GM19463 (cell line): ENCODE measurements around the gene MYL10.

Experiments
- ATAC-seq: cut with Tn5 transposase; IDR thresholded peaks from one replicate; pipeline ENCODE4 v1.9.1; 2021; ENCODE audit warnings: mild to moderate bottlenecking, moderate library complexity; ENCODE audit not compliant: unreplicated experiment

MYL10 gene

GRCh38 chr7:101578552-101578951 is 50.5 kb downstream of the MYL10 start:
- ATAC-seq: no peak

GRCh38 chr7:101576998-101577397 is 52.1 kb downstream of the MYL10 start:
- no peak for ATAC-seq

GRCh38 chr7:101575721-101576120 is 53.4 kb downstream of the MYL10 start:
- ATAC-seq: no peak

GRCh38 chr7:101575168-101575567 is 53.9 kb downstream of the MYL10 start:
- no peak for ATAC-seq

- no peak for ATAC-seq
Observed at GRCh38 chr7:101572156-101572555, 56.9 kb downstream of the MYL10 start.

GRCh38 chr7:101567230-101567629 is 61.9 kb downstream of the MYL10 start:
- ATAC-seq: no peak

GRCh38 chr7:101565601-101566209 is 63.4 kb downstream of the MYL10 start:
- no peak for ATAC-seq

GRCh38 chr7:101564778-101565211 is 64.3 kb downstream of the MYL10 start:
- ATAC-seq: no peak

- no peak for ATAC-seq
Observed at GRCh38 chr7:101563943-101564777, 64.9 kb downstream of the MYL10 start.
